ENCODE measurements around the gene PKD1L1.

Gene PKD1L1

DNA sequence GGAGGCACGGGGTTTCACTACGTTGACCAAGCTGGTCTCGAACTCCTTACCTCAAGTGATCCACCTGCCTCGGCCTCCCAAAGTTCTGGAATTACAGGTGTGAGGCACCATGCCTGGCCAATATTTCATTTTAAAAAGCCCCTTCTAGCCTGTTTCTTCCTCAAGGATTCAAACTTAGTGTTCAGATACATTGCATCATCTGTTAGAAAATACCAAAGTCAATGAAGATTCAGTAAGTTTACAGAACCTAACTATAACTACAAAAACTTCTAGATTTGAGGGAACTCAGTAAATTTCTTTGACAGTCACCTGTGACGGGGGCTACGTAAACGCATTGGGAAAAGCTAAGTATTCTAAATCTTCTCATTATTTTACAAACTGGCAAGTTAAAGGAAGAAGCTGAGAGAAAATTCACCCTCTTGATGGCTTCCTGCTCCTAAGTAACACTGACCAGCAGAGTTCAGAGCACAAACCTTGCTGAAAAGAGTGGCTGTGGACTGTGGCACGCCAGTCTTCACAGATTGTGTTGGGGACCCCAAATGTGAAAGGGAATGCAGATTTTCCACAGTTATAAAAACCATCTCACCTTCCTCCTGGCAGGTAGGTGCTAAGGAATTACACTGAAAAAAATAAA, 162.2 kb downstream of the PKD1L1 start:
- H3K36me3 Mint-ChIP-seq (ENCODE audit: low read depth): no peaks in the 10 kb centered on the region
- H3K27ac Mint-ChIP-seq: no peak overlapping the region
- H3K27me3 Mint-ChIP-seq: peaks cover 4% of the 10 kb centered on the region
- no peak overlapping the region for H3K4me3 Mint-ChIP-seq
- H3K9me3 Mint-ChIP-seq: no peaks in the 10 kb centered on the region
- H3K4me1 Mint-ChIP-seq (ENCODE audit: low read depth): no peaks in the 10 kb centered on the region

DNA sequence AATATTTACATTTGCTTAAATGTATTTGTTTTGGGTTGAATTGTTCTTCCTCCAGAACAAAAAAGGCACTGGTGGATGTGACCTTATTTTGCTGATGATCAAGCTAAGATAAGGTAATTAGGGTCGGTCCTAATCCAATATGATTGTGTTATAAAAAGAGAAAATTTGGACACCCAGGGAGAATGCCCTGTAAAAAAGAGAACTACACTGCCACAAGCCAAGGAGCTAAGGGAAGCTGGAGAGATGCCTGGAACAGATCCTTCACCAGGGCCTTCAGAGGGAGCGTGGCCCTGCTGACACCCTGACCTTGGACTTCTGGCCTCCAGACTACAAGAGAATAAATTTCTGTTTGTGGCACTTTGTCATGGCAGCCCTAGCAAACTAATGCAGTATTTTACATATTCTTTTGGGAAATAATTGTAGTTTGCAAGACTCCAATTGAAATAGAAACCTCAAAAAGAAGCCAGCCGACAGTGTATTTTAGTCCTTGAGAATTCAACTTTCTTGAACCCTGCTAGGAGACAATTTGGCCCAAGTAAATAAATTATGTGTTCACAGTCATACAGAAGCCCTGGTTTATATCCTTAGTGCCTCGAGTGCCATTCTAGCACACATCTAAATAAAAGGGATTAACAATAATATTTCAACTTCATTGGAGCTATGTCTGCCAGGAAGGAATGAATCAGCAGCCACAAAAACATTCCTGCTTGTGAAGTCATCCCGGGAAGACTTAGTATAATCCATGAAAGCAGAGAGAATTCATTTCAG, 164.6 kb downstream of the PKD1L1 start:
- Mint-ChIP-seq H3K36me3 (ENCODE audit: low read depth) (no peaks in the 10 kb centered on the region), H3K9me3 (no peaks in the 10 kb centered on the region), H3K4me1 (ENCODE audit: low read depth) (no peaks in the 10 kb centered on the region), H3K27me3 (peaks cover 4% of the 10 kb centered on the region), H3K27ac (no peak overlapping the region), H3K4me3 (no peak overlapping the region)

DNA sequence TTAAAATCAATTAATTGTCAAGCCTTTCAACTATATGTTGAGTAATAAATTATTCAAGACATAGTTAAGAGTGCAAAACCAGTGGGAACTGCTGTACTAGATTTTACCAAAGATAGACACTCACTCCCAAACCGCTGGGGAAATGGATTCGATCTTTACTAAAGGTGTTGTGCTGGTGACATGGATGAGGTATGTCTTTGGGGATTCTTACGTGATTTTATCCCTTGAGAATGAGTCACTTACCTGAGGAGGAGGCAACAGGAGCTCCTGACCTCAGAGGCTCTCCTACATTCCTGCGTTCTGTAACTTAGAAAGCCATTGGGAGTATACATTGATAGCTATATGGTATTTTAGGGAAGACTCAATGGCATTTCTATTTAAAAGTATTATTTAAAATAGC, 165.5 kb downstream of the PKD1L1 start:
- H3K27me3 Mint-ChIP-seq: peaks cover 4% of the 10 kb centered on the region
- H3K27ac Mint-ChIP-seq: no peak overlapping the region
- no peaks in the 10 kb centered on the region for H3K4me1 Mint-ChIP-seq (ENCODE audit: low read depth)
- no peak overlapping the region for H3K4me3 Mint-ChIP-seq
- H3K9me3 Mint-ChIP-seq: no peaks in the 10 kb centered on the region
- H3K36me3 Mint-ChIP-seq (ENCODE audit: low read depth): no peaks in the 10 kb centered on the region

- Mint-ChIP-seq H3K27ac (no peak overlapping the region), H3K36me3 (ENCODE audit: low read depth) (no peaks in the 10 kb centered on the region), H3K9me3 (no peaks in the 10 kb centered on the region), H3K27me3 (peaks cover 4% of the 10 kb centered on the region), H3K4me1 (ENCODE audit: low read depth) (no peaks in the 10 kb centered on the region), H3K4me3 (no peak overlapping the region)
Observed at GRCh38 chr7:47782022-47782421, 166.2 kb downstream of the PKD1L1 start.

DNA sequence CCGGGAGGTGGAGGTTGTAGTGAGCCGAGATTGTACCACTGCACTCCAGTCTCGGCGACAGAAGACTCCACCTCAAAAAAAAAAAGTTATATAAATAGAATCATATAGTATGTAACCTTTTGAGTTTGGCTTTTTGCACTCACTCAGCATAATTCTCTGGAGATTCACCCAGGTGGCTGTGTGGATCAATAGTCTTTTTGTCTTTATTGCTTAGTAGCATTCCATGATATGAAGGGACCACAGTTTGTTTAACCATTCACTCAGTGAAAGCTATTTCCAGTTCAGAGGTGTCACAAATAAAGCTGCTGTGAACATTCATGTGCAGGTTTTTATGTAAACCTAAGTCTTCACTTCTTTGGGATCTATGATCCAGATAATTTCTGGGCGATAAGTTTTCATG, 167.7 kb downstream of the PKD1L1 start:
- peaks cover 4% of the 10 kb centered on the region for H3K27me3 Mint-ChIP-seq
- H3K27ac Mint-ChIP-seq: no peak overlapping the region
- no peaks in the 10 kb centered on the region for H3K36me3 Mint-ChIP-seq (ENCODE audit: low read depth)
- no peak overlapping the region for H3K4me3 Mint-ChIP-seq
- H3K4me1 Mint-ChIP-seq (ENCODE audit: low read depth): no peaks in the 10 kb centered on the region
- H3K9me3 Mint-ChIP-seq: no peaks in the 10 kb centered on the region

DNA sequence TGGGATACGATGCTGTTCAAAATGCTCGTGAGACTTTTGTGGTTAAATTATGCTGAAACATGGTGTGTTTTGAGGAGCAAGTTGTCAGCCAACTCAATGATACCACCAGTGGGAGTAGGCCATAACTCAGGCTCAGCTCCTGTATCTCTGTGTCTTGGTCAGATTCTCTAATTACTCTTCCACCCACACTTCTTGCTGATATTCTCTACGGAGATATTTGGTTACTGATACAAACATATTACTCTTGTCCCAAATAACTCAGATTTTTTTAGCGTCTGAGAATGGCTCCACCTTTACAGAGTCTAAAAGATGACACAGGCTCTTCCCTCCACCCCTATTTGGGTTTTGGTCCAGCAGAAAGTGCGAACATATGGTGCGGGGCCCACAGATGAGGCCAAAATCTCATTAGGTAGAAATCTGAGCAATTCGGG, 168.9 kb downstream of the PKD1L1 start:
- H3K36me3 Mint-ChIP-seq (ENCODE audit: low read depth): no peaks in the 10 kb centered on the region
- H3K4me3 Mint-ChIP-seq: no peak overlapping the region
- H3K27me3 Mint-ChIP-seq: peaks cover 4% of the 10 kb centered on the region
- no peak overlapping the region for H3K27ac Mint-ChIP-seq
- H3K4me1 Mint-ChIP-seq (ENCODE audit: low read depth): no peaks in the 10 kb centered on the region
- H3K9me3 Mint-ChIP-seq: no peaks in the 10 kb centered on the region

GRCh38 chr7:47778153-47778661, 170.1 kb downstream of the PKD1L1 start:
- no peak overlapping the region for H3K4me3 Mint-ChIP-seq
- H3K4me1 Mint-ChIP-seq (ENCODE audit: low read depth): no peaks in the 10 kb centered on the region
- peaks cover 4% of the 10 kb centered on the region for H3K27me3 Mint-ChIP-seq
- no peaks in the 10 kb centered on the region for H3K36me3 Mint-ChIP-seq (ENCODE audit: low read depth)
- H3K27ac Mint-ChIP-seq: no peak overlapping the region
- H3K9me3 Mint-ChIP-seq: no peaks in the 10 kb centered on the region

- no peak overlapping the region for H3K27ac Mint-ChIP-seq
- H3K9me3 Mint-ChIP-seq: no peaks in the 10 kb centered on the region
- H3K4me1 Mint-ChIP-seq (ENCODE audit: low read depth): no peaks in the 10 kb centered on the region
Observed at GRCh38 chr7:47777531-47778152, 170.6 kb downstream of the PKD1L1 start.

GRCh38 chr7:47776335-47776734, 171.9 kb downstream of the PKD1L1 start:
- no peaks in the 10 kb centered on the region for H3K27me3 Mint-ChIP-seq
- H3K4me3 Mint-ChIP-seq: no peak overlapping the region
- H3K9me3 Mint-ChIP-seq: no peaks in the 10 kb centered on the region
- no peaks in the 10 kb centered on the region for H3K4me1 Mint-ChIP-seq (ENCODE audit: low read depth)
- H3K36me3 Mint-ChIP-seq (ENCODE audit: low read depth): no peaks in the 10 kb centered on the region
- H3K27ac Mint-ChIP-seq: no peak overlapping the region

More at GRCh38 chr7:47777531-47778152, 170.6 kb downstream of the PKD1L1 start:
- Mint-ChIP-seq H3K27me3 (peaks cover 4% of the 10 kb centered on the region), H3K36me3 (ENCODE audit: low read depth) (no peaks in the 10 kb centered on the region), H3K4me3 (no peak overlapping the region)

GRCh38 chr7:47775238-47775637, 173.0 kb downstream of the PKD1L1 start:
- no peaks in the 10 kb centered on the region for H3K36me3 Mint-ChIP-seq (ENCODE audit: low read depth)
- H3K27ac Mint-ChIP-seq: no peak overlapping the region
- H3K9me3 Mint-ChIP-seq: no peaks in the 10 kb centered on the region
- H3K27me3 Mint-ChIP-seq: no peaks in the 10 kb centered on the region
- H3K4me1 Mint-ChIP-seq (ENCODE audit: low read depth): no peaks in the 10 kb centered on the region
- no peak overlapping the region for H3K4me3 Mint-ChIP-seq

- H3K4me1 Mint-ChIP-seq (ENCODE audit: low read depth): no peaks in the 10 kb centered on the region
- no peak overlapping the region for H3K27ac Mint-ChIP-seq
- H3K4me3 Mint-ChIP-seq: no peak overlapping the region
- peaks cover 5% of the 10 kb centered on the region for H3K9me3 Mint-ChIP-seq
- no peaks in the 10 kb centered on the region for H3K36me3 Mint-ChIP-seq (ENCODE audit: low read depth)
- H3K27me3 Mint-ChIP-seq: no peaks in the 10 kb centered on the region
Observed at GRCh38 chr7:47772492-47772891, 175.8 kb downstream of the PKD1L1 start.

DNA sequence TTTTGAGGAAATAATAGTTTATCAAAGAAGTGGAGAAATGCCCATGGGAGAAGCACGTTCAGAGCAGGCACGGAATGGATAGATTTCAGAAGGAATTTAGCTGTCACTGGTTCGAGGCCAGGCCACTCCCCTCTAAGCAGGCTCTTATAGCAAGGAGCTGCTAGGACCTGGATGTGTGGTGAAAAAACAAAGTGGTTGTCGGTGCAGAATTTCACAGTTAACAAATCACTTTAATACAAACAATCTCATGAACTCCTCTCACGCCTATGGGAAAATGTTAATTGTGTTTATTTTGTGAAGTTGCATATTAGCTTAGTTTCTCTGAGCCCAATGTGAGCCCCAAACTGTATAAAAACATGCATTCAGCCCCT, 176.3 kb downstream of the PKD1L1 start:
- H3K36me3 Mint-ChIP-seq (ENCODE audit: low read depth): no peaks in the 10 kb centered on the region
- H3K9me3 Mint-ChIP-seq: peaks cover 5% of the 10 kb centered on the region
- H3K27me3 Mint-ChIP-seq: no peaks in the 10 kb centered on the region
- H3K4me1 Mint-ChIP-seq (ENCODE audit: low read depth): no peaks in the 10 kb centered on the region
- H3K4me3 Mint-ChIP-seq: no peak overlapping the region
- H3K27ac Mint-ChIP-seq: no peak overlapping the region

DNA sequence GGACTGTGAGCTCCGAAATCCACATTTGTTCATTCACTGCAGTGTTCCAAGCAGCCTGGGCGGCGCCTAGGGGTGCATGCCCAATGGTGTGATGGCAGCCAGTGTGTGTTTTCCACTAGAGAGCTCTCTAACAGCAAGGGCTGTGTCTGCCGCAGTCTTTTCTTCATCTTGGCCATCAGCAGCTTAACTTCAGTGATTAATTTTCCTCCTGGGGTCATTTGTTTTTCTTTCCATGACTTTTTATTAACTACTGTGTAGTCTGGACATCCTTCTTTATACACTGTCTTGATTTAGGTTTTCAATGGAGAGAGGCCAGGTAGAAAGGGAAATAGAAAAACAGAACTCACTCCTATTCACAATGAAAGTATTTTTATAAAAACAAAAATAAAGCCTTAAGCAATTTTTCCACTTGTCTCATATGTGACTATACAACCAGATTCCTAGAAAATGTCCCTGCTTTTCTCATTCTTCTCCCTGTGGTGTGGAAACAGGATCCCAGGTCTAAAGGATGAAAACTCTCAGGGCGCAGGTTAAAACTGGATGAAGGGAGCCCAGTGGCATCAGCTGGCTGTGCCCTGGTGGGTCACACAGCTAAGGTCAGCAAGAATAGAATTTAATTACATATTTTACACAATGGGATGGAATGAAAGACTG, 176.8 kb downstream of the PKD1L1 start:
- H3K4me3 Mint-ChIP-seq: no peak overlapping the region
- no peak overlapping the region for H3K27ac Mint-ChIP-seq
- H3K27me3 Mint-ChIP-seq: no peaks in the 10 kb centered on the region
- no peaks in the 10 kb centered on the region for H3K4me1 Mint-ChIP-seq (ENCODE audit: low read depth)
- peaks cover 5% of the 10 kb centered on the region for H3K9me3 Mint-ChIP-seq
- no peaks in the 10 kb centered on the region for H3K36me3 Mint-ChIP-seq (ENCODE audit: low read depth)

DNA sequence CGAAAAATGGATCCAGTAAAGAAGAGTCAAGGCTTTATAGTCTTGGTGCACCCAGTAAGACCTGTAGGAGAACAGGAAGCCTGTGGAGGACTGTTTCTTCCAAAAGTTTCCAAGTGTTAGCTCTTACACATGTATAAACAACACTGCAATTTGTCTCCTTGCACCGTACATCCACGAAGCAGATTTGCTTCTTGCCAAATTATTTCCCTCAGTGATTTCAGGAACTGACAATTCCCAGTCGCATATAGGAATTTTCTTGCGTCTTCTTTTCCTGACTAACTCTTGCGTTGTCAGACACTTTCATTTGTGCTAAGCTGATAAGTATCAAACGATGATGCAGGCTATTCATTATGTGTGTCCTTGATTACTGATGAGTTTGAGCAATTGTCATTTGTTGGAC, 182.1 kb downstream of the PKD1L1 start:
- no peak overlapping the region for H3K4me3 Mint-ChIP-seq
- H3K27ac Mint-ChIP-seq: no peak overlapping the region
- no peaks in the 10 kb centered on the region for H3K4me1 Mint-ChIP-seq (ENCODE audit: low read depth)
- no peaks in the 10 kb centered on the region for H3K36me3 Mint-ChIP-seq (ENCODE audit: low read depth)
- H3K27me3 Mint-ChIP-seq: no peaks in the 10 kb centered on the region
- peaks cover 5% of the 10 kb centered on the region for H3K9me3 Mint-ChIP-seq
